ENCODE data around the gene RASGEF1B.

- TF ChIP-seq CTCF (IDR thresholded peaks at IDR 0.05), result peak in 1 of 7 experiments; percentile 4
- no peak for TF ChIP-seq POLR2A (IDR thresholded peaks at IDR 0.05)
- no peak for TF ChIP-seq POLR2AphosphoS5 (IDR thresholded peaks at IDR 0.05)
These were observed 4.1 kb downstream of the RASGEF1B start for GRCh38 chr4:81467672-81467964.
